AG09309 (cell line): ENCODE measurements around the gene IFIT3.

ENCODE experiments used
- DNase-seq: peaks from one replicate; pipeline ENCODE4 v3.0.0-alpha.2; 2010; ENCODE audit warnings: low read depth
- H3K4me3 ChIP-seq: 2 replicates; pipeline ENCODE4 v1.5.1; 2011; ENCODE audit warnings: mild to moderate bottlenecking, low read depth, low read length, moderate library complexity; ENCODE audit not compliant: control insufficient read depth
- CTCF ChIP-seq: IDR thresholded peaks from 2 replicates; pipeline ENCODE4 v1.5.1; 2011; ENCODE audit warnings: mild to moderate bottlenecking, low read depth, low read length, inconsistent platforms; ENCODE audit not compliant: insufficient read depth, control insufficient read depth; ENCODE audit errors: missing control alignments

IFIT3 gene

GRCh38 chr10:89297356-89297755 lies 30.4 kb upstream of the IFIT3 start:
- no peak overlapping the region for H3K4me3 ChIP-seq
- no peak for DNase-seq
- TF ChIP-seq CTCF: no peak

GRCh38 chr10:89297791-89298190 lies 30.0 kb upstream of the IFIT3 start:
- no peak for DNase-seq
- TF ChIP-seq CTCF: no peak
- no peak overlapping the region for H3K4me3 ChIP-seq

- DNase-seq: no peak
- TF ChIP-seq CTCF: no peak
- no peak overlapping the region for H3K4me3 ChIP-seq
Measured at GRCh38 chr10:89299031-89299430, 28.8 kb upstream of the IFIT3 start.

- TF ChIP-seq CTCF: no peak
- DNase-seq: no peak
- no peak overlapping the region; the same call in 1 of the 2 replicates for H3K4me3 ChIP-seq
Measured at GRCh38 chr10:89301232-89301631, 26.6 kb upstream of the IFIT3 start.

- DNase-seq: no peak
- peak within 1 kb of the TSS; percentile 37 for H3K4me3 ChIP-seq
Measured at GRCh38 chr10:89301721-89302445, 25.9 kb upstream of the IFIT3 start, which contains the start of gene IFIT2. TSS of gene IFIT2 (plus strand) at chr10:89302046. CDS start at chr10:89302124, 78 bp downstream.

GRCh38 chr10:89302625-89303024 lies 25.2 kb upstream of the IFIT3 start:
- TF ChIP-seq CTCF: no peak
- no peak for DNase-seq

More at GRCh38 chr10:89301721-89302445, 25.9 kb upstream of the IFIT3 start, which contains the start of gene IFIT2:
- no peak for TF ChIP-seq CTCF

More at GRCh38 chr10:89302625-89303024, 25.2 kb upstream of the IFIT3 start:
- peak overlapping the region; percentile 37; the same call in 1 of the 2 replicates for H3K4me3 ChIP-seq
